ENCODE data around the gene KRT73. TPM values are rescaled to one million over a fixed set of nuclear protein-coding genes. Genes with fewer than 3 reads are reported as not detected.

The KRT73 gene
- total RNA-seq, 2 experiments from 2014 or later: 8.2 to 8.6 TPM

GRCh38 chr12:52656616-52657015, 38.3 kb upstream of the KRT73 start:
- H3K36me3 Mint-ChIP-seq (ENCODE audit: low read depth): peaks cover 5% of the 10 kb centered on the region
- ChIA-PET POLR2A (no interaction called here), CTCF (no interaction called here)
- H3K4me1 Mint-ChIP-seq: peaks cover 13% of the 10 kb centered on the region
- H3K27ac Mint-ChIP-seq: no peak overlapping the region
- peaks cover 24% of the 10 kb centered on the region for H3K27me3 Mint-ChIP-seq
- peaks cover 3% of the 10 kb centered on the region for H3K9me3 Mint-ChIP-seq
- H3K4me3 Mint-ChIP-seq: no peak overlapping the region
- no peak for DNase-seq

DNA sequence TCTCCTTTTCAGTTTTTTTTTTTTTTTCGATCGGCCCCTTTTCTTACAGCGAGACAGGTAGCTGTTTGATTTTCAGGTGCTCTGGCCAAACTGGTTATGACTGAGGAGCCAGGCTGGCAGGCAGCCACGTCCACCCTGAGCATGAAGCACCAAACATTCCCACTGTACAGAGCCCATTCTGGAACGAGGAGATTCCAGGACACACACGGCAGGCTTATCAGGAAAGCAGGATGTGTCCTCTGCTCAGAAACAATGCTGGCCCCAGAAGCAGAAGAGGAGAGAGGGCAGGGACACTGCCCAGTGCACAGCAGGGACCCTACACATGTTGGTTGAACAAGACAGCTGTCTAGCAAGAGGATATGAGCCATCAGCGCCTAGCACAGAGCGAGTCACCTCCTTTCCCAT, 37.4 kb upstream of the KRT73 start:
- Mint-ChIP-seq H3K36me3 (ENCODE audit: low read depth) (peaks cover 5% of the 10 kb centered on the region), H3K27me3 (peaks cover 24% of the 10 kb centered on the region), H3K4me3 (no peak overlapping the region), H3K9me3 (peaks cover 3% of the 10 kb centered on the region), H3K4me1 (peaks cover 13% of the 10 kb centered on the region), H3K27ac (no peak overlapping the region)
- ChIA-PET POLR2A (no interaction called here), CTCF (no interaction called here)
- DNase-seq: no peak

GRCh38 chr12:52655251-52655650, 36.9 kb upstream of the KRT73 start:
- H3K9me3 Mint-ChIP-seq: peaks cover 3% of the 10 kb centered on the region
- H3K4me3 Mint-ChIP-seq: no peak overlapping the region
- peaks cover 24% of the 10 kb centered on the region for H3K27me3 Mint-ChIP-seq
- H3K4me1 Mint-ChIP-seq: peaks cover 17% of the 10 kb centered on the region
- DNase-seq: no peak
- POLR2A ChIA-PET: no interaction called here
- H3K36me3 Mint-ChIP-seq (ENCODE audit: low read depth): peaks cover 5% of the 10 kb centered on the region
- H3K27ac Mint-ChIP-seq: no peak overlapping the region
- CTCF ChIA-PET: no interaction called here

GRCh38 chr12:52651726-52652261, 33.4 kb upstream of the KRT73 start, which contains the start of gene KRT2:
KRT2 (minus strand) TSS chr12:52652211; CDS start chr12:52652142, 69 bp downstream.
- peak within 1 kb of the TSS; percentile 7 for H3K27ac Mint-ChIP-seq
- no peak for DNase-seq
- H3K4me3 Mint-ChIP-seq: no peak within 1 kb of the TSS
- CTCF ChIA-PET: no interaction called here
- peaks cover 14% of the 10 kb centered on the region for H3K27me3 Mint-ChIP-seq
- POLR2A ChIA-PET: no interaction called here
- peaks cover 3% of the 10 kb centered on the region for H3K9me3 Mint-ChIP-seq
- H3K36me3 Mint-ChIP-seq (ENCODE audit: low read depth): peaks cover 11% of the 10 kb centered on the region
- peaks cover 51% of the 10 kb centered on the region for H3K4me1 Mint-ChIP-seq

DNA sequence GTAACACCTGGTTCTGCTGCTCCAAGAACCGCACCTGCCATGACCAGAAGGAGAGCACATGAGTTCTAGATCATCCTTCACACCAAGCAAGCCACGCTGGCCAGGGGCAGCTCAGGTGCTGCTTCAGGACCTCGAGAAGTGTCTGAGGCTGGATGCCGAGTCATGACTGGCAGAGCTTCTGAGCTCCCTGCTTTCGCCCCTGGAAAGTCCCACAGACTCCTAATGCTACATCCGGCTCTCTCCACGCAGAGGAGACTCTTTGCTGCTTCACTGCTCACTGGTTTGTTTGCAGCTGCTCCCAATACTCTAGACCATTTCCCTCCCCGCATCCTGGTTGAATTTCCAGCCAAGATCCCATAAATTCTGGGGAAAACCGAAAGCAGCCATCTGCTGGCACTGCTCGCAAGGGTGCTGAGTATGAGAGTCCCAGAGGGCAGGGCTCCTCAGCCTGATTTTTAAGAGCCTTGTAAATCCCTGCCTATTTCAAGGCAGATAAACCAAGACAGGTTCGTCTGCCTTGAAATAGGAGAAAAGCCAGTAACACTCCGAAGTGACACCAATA, 32.2 kb upstream of the KRT73 start:
- ChIA-PET POLR2A (no interaction called here), CTCF (interaction anchor here (1.1 kb wide), 1 partner anchor 15 kb away, joined by 3 read pairs; no protein-coding TSS in a partner anchor)
- peaks cover 12% of the 10 kb centered on the region for H3K36me3 Mint-ChIP-seq (ENCODE audit: low read depth)
- peaks cover 14% of the 10 kb centered on the region for H3K27me3 Mint-ChIP-seq
- no peak overlapping the region for H3K27ac Mint-ChIP-seq
- H3K9me3 Mint-ChIP-seq: peaks cover 3% of the 10 kb centered on the region
- DNase-seq: no peak
- H3K4me1 Mint-ChIP-seq: peaks cover 58% of the 10 kb centered on the region
- no peak overlapping the region for H3K4me3 Mint-ChIP-seq

DNA sequence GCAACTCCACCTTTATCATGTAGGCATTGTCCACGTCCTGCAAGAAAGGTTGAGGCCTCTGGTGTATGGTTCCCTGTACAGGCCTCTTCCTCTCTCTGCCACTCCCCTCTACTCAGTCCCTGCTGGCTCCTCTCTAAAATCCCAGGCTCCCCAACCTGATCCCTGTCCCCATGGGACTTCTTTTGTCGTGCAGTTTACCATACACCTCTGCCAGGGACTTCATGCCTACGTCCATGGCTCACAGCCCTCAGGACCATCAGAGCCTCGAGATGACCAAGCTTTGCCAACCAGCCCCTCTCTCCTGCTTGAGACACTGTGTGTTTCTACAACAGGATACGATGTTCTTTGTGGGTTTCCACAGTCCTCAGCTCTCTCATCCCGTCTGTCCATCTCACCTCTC, 30.7 kb upstream of the KRT73 start:
- Mint-ChIP-seq H3K9me3 (peaks cover 16% of the 10 kb centered on the region), H3K36me3 (ENCODE audit: low read depth) (peaks cover 26% of the 10 kb centered on the region), H3K27ac (peak overlapping the region; percentile 57), H3K27me3 (peaks cover 9% of the 10 kb centered on the region), H3K4me3 (no peak overlapping the region), H3K4me1 (peaks cover 73% of the 10 kb centered on the region)
- POLR2A ChIA-PET: no interaction called here
- DNase-seq: no peak
- CTCF ChIA-PET: interaction anchor here (1.4 kb wide), 1 partner anchor 15 kb away, joined by 7 read pairs; no protein-coding TSS in a partner anchor

- ChIA-PET POLR2A (no interaction called here), CTCF (interaction anchor here (0.9 to 1.4 kb wide), 2 partner anchors 15 to 16 kb away, joined by 3 to 7 read pairs; no protein-coding TSS in a partner anchor)
- H3K36me3 Mint-ChIP-seq (ENCODE audit: low read depth): peaks cover 27% of the 10 kb centered on the region
- H3K9me3 Mint-ChIP-seq: peaks cover 16% of the 10 kb centered on the region
- DNase-seq: no peak
- H3K27me3 Mint-ChIP-seq: peaks cover 3% of the 10 kb centered on the region
- peak overlapping the region; percentile 10 for H3K27ac Mint-ChIP-seq
- H3K4me3 Mint-ChIP-seq: no peak overlapping the region
- H3K4me1 Mint-ChIP-seq: peaks cover 74% of the 10 kb centered on the region
Measured at GRCh38 chr12:52648012-52648550, 29.7 kb upstream of the KRT73 start.

DNA sequence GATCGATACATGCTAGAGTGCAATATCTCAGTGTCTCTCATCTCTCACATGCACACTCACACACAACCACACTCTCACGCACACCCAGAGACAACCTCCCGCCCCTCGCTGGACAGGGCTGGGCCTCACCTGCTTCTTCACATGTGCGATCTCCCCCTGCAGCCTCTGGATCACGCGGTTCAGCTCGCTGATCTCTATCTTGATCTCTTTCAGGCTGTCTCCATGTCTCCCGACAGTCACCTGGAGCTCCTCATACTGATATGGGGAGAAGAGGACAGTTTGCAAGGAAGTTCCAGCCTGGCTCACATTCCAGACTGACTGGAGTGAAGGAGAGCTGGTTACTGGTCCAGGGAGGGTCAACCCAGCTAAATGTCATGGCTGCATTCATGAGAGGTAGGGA, 29.2 kb upstream of the KRT73 start:
- Mint-ChIP-seq H3K4me1 (peaks cover 76% of the 10 kb centered on the region), H3K4me3 (no peak overlapping the region), H3K9me3 (peaks cover 16% of the 10 kb centered on the region), H3K27ac (peak overlapping the region; percentile 100), H3K36me3 (ENCODE audit: low read depth) (peaks cover 26% of the 10 kb centered on the region), H3K27me3 (peaks cover under 1% of the 10 kb centered on the region)
- ChIA-PET POLR2A (no interaction called here), CTCF (interaction anchor here (0.9 kb wide), 1 partner anchor 14 kb away, joined by 3 read pairs; no protein-coding TSS in a partner anchor)
- DNase-seq: no peak

GRCh38 chr12:52646613-52647012, 28.3 kb upstream of the KRT73 start:
- no peak for DNase-seq
- Mint-ChIP-seq H3K27ac (peak overlapping the region; percentile 100), H3K9me3 (peaks cover 13% of the 10 kb centered on the region), H3K27me3 (no peaks in the 10 kb centered on the region), H3K36me3 (ENCODE audit: low read depth) (peaks cover 22% of the 10 kb centered on the region), H3K4me3 (no peak overlapping the region), H3K4me1 (peaks cover 85% of the 10 kb centered on the region)
- ChIA-PET CTCF (no interaction called here), POLR2A (no interaction called here)

DNA sequence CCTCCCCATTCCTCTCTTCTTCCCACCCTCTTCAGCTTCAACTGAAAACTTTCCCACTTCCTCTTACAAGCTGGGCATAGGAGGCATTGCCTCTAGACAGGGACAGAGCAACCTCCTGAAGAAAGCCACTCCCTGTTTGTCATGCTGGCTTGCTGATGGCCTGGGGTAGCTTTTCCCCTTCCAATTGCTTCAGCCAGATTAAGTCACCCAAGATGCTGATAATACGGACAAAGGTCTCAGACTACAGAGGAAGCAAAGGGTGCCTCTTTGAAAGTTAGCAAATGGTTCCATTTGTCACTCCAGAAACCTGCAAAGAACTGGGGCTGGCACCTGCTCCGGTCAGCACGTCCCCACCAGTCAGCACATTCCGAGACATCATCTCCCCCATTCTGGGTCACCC, 27.6 kb upstream of the KRT73 start:
- CTCF ChIA-PET: no interaction called here
- DNase-seq: no peak
- POLR2A ChIA-PET: no interaction called here

GRCh38 chr12:52645120-52645761, 26.9 kb upstream of the KRT73 start:
- H3K4me3 Mint-ChIP-seq: peak overlapping the region; percentile 53
- peaks cover 22% of the 10 kb centered on the region for H3K36me3 Mint-ChIP-seq (ENCODE audit: low read depth)
- ChIA-PET POLR2A (interaction anchor here (0.5 kb wide), 1 partner anchor 614 kb away, joined by 5 read pairs; no protein-coding TSS in a partner anchor), CTCF (interaction anchor here (1.0 kb wide), 1 partner anchor 14 kb away, joined by 4 read pairs; no protein-coding TSS in a partner anchor)
- H3K9me3 Mint-ChIP-seq: peaks cover 15% of the 10 kb centered on the region
- H3K4me1 Mint-ChIP-seq: peaks cover 83% of the 10 kb centered on the region
- DNase-seq: peak; percentile 87
- H3K27me3 Mint-ChIP-seq: peaks cover 3% of the 10 kb centered on the region
- H3K27ac Mint-ChIP-seq: peak overlapping the region; percentile 100

More for the DNA sequence above, 27.6 kb upstream of the KRT73 start:
- no peaks in the 10 kb centered on the region for H3K27me3 Mint-ChIP-seq
- H3K36me3 Mint-ChIP-seq (ENCODE audit: low read depth): peaks cover 22% of the 10 kb centered on the region
- peak overlapping the region; percentile 100 for H3K27ac Mint-ChIP-seq
- peak overlapping the region; percentile 53 for H3K4me3 Mint-ChIP-seq
- peaks cover 87% of the 10 kb centered on the region for H3K4me1 Mint-ChIP-seq
- H3K9me3 Mint-ChIP-seq: peaks cover 13% of the 10 kb centered on the region

- Mint-ChIP-seq H3K4me1 (peaks cover 71% of the 10 kb centered on the region), H3K27me3 (peaks cover 7% of the 10 kb centered on the region), H3K27ac (peak overlapping the region; percentile 100), H3K36me3 (ENCODE audit: low read depth) (peaks cover 22% of the 10 kb centered on the region), H3K4me3 (no peak overlapping the region), H3K9me3 (peaks cover 19% of the 10 kb centered on the region)
- no peak for DNase-seq
- POLR2A ChIA-PET: no interaction called here
- CTCF ChIA-PET: interaction anchor here (1.4 kb wide), 1 partner anchor 34 kb away, joined by 4 read pairs; no protein-coding TSS in a partner anchor
Measured at GRCh38 chr12:52644078-52644415, 25.7 kb upstream of the KRT73 start.

All from activated CD4-positive, alpha-beta T cell treated with anti-CD3 and anti-CD28 coated beads, Interleukin-2, amount 10 ng/mL, durations not matched to agents 7 days and 5 days (primary cell).